Endodermal cell (in vitro differentiated cells): ENCODE data around the gene DLG2. TPM values are rescaled to one million over a fixed set of nuclear protein-coding genes. Genes with fewer than 3 reads are reported as not detected.

ENCODE experiments used
- DNase-seq: peaks from one replicate; pipeline ENCODE4 v3.0.0-alpha.2; 2017
- H3K27ac ChIP-seq: 2 replicates; pipeline ENCODE4 v1.5.1; 2013; ENCODE audit warnings: mild to moderate bottlenecking, low read depth, low read length, moderate library complexity
- H3K27me3 ChIP-seq: 2 replicates; pipeline ENCODE4 v1.6.1; 2013; ENCODE audit warnings: mild to moderate bottlenecking, low read length, moderate library complexity; ENCODE audit not compliant: insufficient read depth, control insufficient read depth, poor library complexity, severe bottlenecking
- H3K36me3 ChIP-seq: 2 replicates; pipeline ENCODE4 v1.7.0; 2013; ENCODE audit warnings: mild to moderate bottlenecking, low read length, moderate library complexity; ENCODE audit not compliant: control insufficient read depth, insufficient read depth
- H3K4me1 ChIP-seq: one replicate; pipeline ENCODE4 v1.7.0; 2013; ENCODE audit warnings: low read length; ENCODE audit not compliant: control insufficient read depth, insufficient read depth
- H3K4me3 ChIP-seq: 2 replicates; pipeline ENCODE4 v1.5.1; 2013; ENCODE audit warnings: mild to moderate bottlenecking, low read length, moderate library complexity
- H3K9ac ChIP-seq: 2 replicates; pipeline ENCODE4 v1.6.1; 2013; ENCODE audit warnings: mild to moderate bottlenecking, low read length, moderate library complexity; ENCODE audit not compliant: poor library complexity, severe bottlenecking; ENCODE audit errors: extremely low read depth
- H3K9me3 ChIP-seq: 2 replicates; pipeline ENCODE4 v1.6.1; 2013; ENCODE audit warnings: mild to moderate bottlenecking, low read length, moderate library complexity; ENCODE audit not compliant: control insufficient read depth
- H3K27ac Mint-ChIP-seq: 2 replicates; pipeline ENCODE4 v1.8.0; 2020; ENCODE audit warnings: mixed read lengths
- H3K27me3 Mint-ChIP-seq: 2 replicates; pipeline ENCODE4 v1.8.0; 2021; ENCODE audit warnings: mild to moderate bottlenecking, mixed read lengths; ENCODE audit not compliant: insufficient read depth
- H3K36me3 Mint-ChIP-seq: 2 replicates; pipeline ENCODE4 v1.8.0; 2020; ENCODE audit warnings: low read depth, mixed read lengths
- H3K4me1 Mint-ChIP-seq: 2 replicates; pipeline ENCODE4 v1.8.0; 2020; ENCODE audit warnings: mixed read lengths
- H3K4me3 Mint-ChIP-seq: 2 replicates; pipeline ENCODE4 v1.8.0; 2020; ENCODE audit warnings: mild to moderate bottlenecking, moderate library complexity, mixed read lengths
- H3K9me3 Mint-ChIP-seq: 2 replicates; pipeline ENCODE4 v1.8.0; 2020; ENCODE audit warnings: mild to moderate bottlenecking, mixed read lengths
- WGBS, 2 experiments: methylation state at CpG; one replicate each; pipeline versions ENCODE4 v1.1.5 to v1.1.7; 2013; ENCODE audit warnings: missing lambda C conversion rate in 2 of 2, mixed read lengths in 1 of 2; ENCODE audit not compliant: insufficient coverage in 1 of 2, insufficient read length in 1 of 2; 5-methylcytosine and 5-hydroxymethylcytosine counted together
- total RNA-seq, 2 donors: library from RNA; stranded (reverse); fragmentation: NEBNext Ultra II Directional in 1 of 2; extraction: Animal tissue kit (Norgen Biotek cat#: 25700) in 1 of 2; gene quantifications; 2 replicates in 1 of 2; 3 replicates in 1 of 2; pipeline ENCODE4 v1.2.1, GENCODE V29; 2021
- TF ChIP-seq, protein P1 (sequence below): fragments of 200-600 bp; sonication (generic); conservative IDR thresholded peaks from 2 replicates; pipeline ENCODE4 v1.5.0; 2021; ENCODE audit warnings: antibody characterized with exemption, mild to moderate bottlenecking

DLG2 gene
- total RNA-seq, 2 donors from 2014 or later = 9.6 to 10.6 TPM

DNA sequence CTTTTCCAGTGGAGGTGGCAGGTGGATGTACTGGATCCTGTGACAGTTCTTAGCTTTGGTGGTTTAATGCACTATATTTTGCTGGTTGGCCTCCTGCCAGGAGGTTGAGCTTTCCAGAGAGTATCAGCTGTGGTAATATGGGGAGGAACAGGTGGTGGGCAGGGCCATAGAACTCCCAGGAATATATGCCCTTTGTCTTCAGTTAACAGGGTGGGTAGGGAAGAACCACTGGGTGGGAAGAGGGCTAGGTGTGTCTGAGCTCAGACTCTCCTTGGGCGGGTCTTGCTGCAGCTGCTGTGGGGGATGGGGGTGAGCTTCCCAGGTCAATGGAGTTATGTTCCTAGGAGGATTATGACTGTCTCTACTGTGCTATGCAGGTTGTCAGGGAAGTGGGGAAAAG lies 203.8 kb downstream of the DLG2 start:
- no peak overlapping the region for H3K27ac Mint-ChIP-seq
- DNase-seq = no peak
- 83 to 95% methylated on average over 1 of the region's 1 CpG for WGBS, 2 experiments
- Histone ChIP-seq H3K27me3 (no peaks in the 10 kb centered on the region), H3K4me1 (no peaks in the 10 kb centered on the region), H3K9me3 (peaks cover 4% of the 10 kb centered on the region), H3K36me3 (no peaks in the 10 kb centered on the region), H3K27ac (no peak overlapping the region), H3K4me3 (no peak overlapping the region), H3K9ac (no peak overlapping the region)
- no peaks in the 10 kb centered on the region for H3K4me1 Mint-ChIP-seq
- H3K4me3 Mint-ChIP-seq = no peak overlapping the region
- no peaks in the 10 kb centered on the region for H3K27me3 Mint-ChIP-seq
- H3K9me3 Mint-ChIP-seq = peaks cover 17% of the 10 kb centered on the region
- no peaks in the 10 kb centered on the region for H3K36me3 Mint-ChIP-seq
- TF ChIP-seq, protein P1, sequence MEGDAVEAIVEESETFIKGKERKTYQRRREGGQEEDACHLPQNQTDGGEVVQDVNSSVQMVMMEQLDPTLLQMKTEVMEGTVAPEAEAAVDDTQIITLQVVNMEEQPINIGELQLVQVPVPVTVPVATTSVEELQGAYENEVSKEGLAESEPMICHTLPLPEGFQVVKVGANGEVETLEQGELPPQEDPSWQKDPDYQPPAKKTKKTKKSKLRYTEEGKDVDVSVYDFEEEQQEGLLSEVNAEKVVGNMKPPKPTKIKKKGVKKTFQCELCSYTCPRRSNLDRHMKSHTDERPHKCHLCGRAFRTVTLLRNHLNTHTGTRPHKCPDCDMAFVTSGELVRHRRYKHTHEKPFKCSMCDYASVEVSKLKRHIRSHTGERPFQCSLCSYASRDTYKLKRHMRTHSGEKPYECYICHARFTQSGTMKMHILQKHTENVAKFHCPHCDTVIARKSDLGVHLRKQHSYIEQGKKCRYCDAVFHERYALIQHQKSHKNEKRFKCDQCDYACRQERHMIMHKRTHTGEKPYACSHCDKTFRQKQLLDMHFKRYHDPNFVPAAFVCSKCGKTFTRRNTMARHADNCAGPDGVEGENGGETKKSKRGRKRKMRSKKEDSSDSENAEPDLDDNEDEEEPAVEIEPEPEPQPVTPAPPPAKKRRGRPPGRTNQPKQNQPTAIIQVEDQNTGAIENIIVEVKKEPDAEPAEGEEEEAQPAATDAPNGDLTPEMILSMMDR = no peak

DNA sequence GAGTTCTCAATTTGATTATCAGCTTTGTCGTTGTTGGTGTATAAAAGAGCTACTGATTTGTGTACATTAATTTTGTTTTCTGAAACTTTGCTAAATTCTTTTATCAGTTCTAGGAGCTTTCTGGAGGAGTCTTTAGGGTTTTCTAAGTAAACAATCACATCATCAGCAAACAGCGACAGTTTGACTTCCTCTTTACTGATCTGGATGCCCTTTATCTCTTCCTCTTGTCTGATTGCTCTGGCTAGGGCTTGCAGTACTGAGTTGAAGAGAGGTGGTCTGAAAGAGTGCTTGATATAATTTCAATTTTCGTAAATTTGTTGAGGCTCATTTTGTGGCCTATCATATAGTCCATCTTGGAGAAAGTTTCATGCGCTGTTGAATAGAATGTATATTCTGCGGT lies 213.0 kb downstream of the DLG2 start:
- Histone ChIP-seq H3K4me3 (no peak overlapping the region), H3K9me3 (no peaks in the 10 kb centered on the region), H3K4me1 (no peaks in the 10 kb centered on the region), H3K9ac (no peak overlapping the region), H3K27ac (no peak overlapping the region), H3K27me3 (no peaks in the 10 kb centered on the region), H3K36me3 (no peaks in the 10 kb centered on the region)
- TF ChIP-seq, protein P1 = no peak
- Mint-ChIP-seq H3K9me3 (peaks cover 24% of the 10 kb centered on the region), H3K27me3 (no peaks in the 10 kb centered on the region), H3K4me1 (no peaks in the 10 kb centered on the region), H3K27ac (no peak overlapping the region), H3K4me3 (no peak overlapping the region), H3K36me3 (no peaks in the 10 kb centered on the region)
- DNase-seq = no peak
- WGBS, 2 experiments = 95 to 100% methylated on average over 2 to 5 of the region's 5 CpGs

- Mint-ChIP-seq H3K27me3 (no peaks in the 10 kb centered on the region), H3K4me1 (no peaks in the 10 kb centered on the region), H3K9me3 (no peaks in the 10 kb centered on the region), H3K27ac (no peak overlapping the region), H3K36me3 (no peaks in the 10 kb centered on the region), H3K4me3 (no peak overlapping the region)
- TF ChIP-seq, protein P1 = no peak
- DNase-seq = no peak
- peak overlapping the region; percentile 11 for H3K27ac ChIP-seq
- no peaks in the 10 kb centered on the region for H3K9me3 ChIP-seq
- H3K9ac ChIP-seq = no peak overlapping the region
- H3K4me1 ChIP-seq = no peaks in the 10 kb centered on the region
- 90% methylated on average over 2 of the region's 2 CpGs; no CpG with 5 or more reads in 1 of the 2 experiments for WGBS, 2 experiments
- no peaks in the 10 kb centered on the region for H3K36me3 ChIP-seq
- H3K4me3 ChIP-seq = no peak overlapping the region
- no peaks in the 10 kb centered on the region for H3K27me3 ChIP-seq
Observed at GRCh38 chr11:85407648-85408047, 219.5 kb downstream of the DLG2 start.
